ENCODE data around the gene CRY1. TPM values are rescaled to one million over a fixed set of nuclear protein-coding genes. Genes with fewer than 3 reads are reported as not detected.

Gene CRY1
- total RNA-seq, 3 donors from 2014 or later (not counting 1 experiment from before 2014, with no cell fraction given) = 71.1 to 124 (median 115) TPM

DNA sequence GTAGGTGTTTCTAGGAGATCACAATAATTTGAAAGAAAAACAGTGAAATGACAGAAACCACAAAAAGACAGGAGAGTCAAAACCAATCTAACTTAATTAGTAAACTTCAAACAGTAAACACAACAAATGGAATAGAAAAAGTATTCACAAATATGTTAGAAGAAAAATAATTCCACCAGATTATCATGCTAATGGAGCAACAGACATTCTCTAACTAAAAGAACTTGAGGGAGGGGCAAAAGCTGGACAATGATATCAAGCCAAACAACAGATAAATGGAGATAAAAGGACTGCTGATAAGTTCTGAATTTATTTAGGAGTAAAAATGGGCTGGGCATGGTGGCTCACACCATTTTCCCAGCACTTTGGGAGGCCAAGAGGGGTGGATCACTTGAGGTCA lies 28.7 kb downstream of the CRY1 start:
- no peaks in the 10 kb centered on the region for H3K27me3 Mint-ChIP-seq (ENCODE audit: low read depth in 2 of 2)
- Histone ChIP-seq H3K36me3 (ENCODE audit: control insufficient read depth, insufficient read depth, low read length) (no peaks in the 10 kb centered on the region), H3K27ac (ENCODE audit: low read length) (no peak overlapping the region), H3K9me3 (ENCODE audit: control insufficient read depth, insufficient read depth, low read length) (no peaks in the 10 kb centered on the region), H3K4me1 (ENCODE audit: control insufficient read depth, insufficient read depth, low read length) (peaks cover 7% of the 10 kb centered on the region), H3K27me3 (ENCODE audit: control insufficient read depth, insufficient read depth, low read length) (no peaks in the 10 kb centered on the region), H3K4me3 (ENCODE audit: low read length) (no peak overlapping the region)
- H3K4me1 Mint-ChIP-seq = peaks cover 22 to 41% of the 10 kb centered on the region in 2 donors
- H3K9me3 Mint-ChIP-seq = peaks cover 6 to 7% of the 10 kb centered on the region in 2 donors
- H3K27ac Mint-ChIP-seq = peak overlapping the region in 1 of 2 donors; percentile 30
- H3K36me3 Mint-ChIP-seq = peaks cover 12% of the 10 kb centered on the region
- intact Hi-C loops (cut with micrococcal nuclease) = no loop called here
- no peak for DNase-seq
- TF ChIP-seq, protein P1, sequence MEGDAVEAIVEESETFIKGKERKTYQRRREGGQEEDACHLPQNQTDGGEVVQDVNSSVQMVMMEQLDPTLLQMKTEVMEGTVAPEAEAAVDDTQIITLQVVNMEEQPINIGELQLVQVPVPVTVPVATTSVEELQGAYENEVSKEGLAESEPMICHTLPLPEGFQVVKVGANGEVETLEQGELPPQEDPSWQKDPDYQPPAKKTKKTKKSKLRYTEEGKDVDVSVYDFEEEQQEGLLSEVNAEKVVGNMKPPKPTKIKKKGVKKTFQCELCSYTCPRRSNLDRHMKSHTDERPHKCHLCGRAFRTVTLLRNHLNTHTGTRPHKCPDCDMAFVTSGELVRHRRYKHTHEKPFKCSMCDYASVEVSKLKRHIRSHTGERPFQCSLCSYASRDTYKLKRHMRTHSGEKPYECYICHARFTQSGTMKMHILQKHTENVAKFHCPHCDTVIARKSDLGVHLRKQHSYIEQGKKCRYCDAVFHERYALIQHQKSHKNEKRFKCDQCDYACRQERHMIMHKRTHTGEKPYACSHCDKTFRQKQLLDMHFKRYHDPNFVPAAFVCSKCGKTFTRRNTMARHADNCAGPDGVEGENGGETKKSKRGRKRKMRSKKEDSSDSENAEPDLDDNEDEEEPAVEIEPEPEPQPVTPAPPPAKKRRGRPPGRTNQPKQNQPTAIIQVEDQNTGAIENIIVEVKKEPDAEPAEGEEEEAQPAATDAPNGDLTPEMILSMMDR (IDR thresholded peaks at IDR 0.05) = no peak
- no peak overlapping the region for H3K4me3 Mint-ChIP-seq
- ATAC-seq = no peak

DNA sequence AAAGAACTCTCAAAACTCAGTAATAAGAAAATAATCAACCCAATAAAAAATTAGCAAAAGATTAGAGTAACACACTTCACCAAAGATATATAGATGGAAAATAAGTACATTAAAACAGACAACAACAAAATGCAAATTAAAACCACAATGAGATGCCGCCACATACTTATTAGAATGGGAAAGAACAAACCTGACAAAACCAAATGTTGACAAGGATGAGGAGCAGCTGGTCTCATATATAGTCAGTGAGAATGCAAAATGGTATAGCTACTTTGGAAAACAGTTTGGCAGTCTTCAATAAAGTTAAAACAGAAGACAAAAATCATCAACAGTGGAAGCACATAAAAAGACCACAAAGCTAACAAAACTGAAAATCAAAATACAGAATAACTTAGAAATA lies 29.1 kb downstream of the CRY1 start:
- no peaks in the 10 kb centered on the region for H3K27me3 Mint-ChIP-seq (ENCODE audit: low read depth in 2 of 2)
- no peak overlapping the region for H3K4me3 ChIP-seq (ENCODE audit: low read length)
- no peaks in the 10 kb centered on the region for H3K36me3 ChIP-seq (ENCODE audit: control insufficient read depth, insufficient read depth, low read length)
- H3K4me3 Mint-ChIP-seq = no peak overlapping the region
- H3K9me3 Mint-ChIP-seq = peaks cover 6 to 7% of the 10 kb centered on the region in 2 donors
- peaks cover 12% of the 10 kb centered on the region for H3K36me3 Mint-ChIP-seq
- intact Hi-C loops (cut with micrococcal nuclease) = no loop called here
- WGBS (ENCODE audit: insufficient coverage) = 83% methylated on average over 1 of the region's 1 CpG
- ATAC-seq (no peak), DNase-seq (no peak)
- H3K9me3 ChIP-seq (ENCODE audit: control insufficient read depth, insufficient read depth, low read length) = no peaks in the 10 kb centered on the region
- peaks cover 7% of the 10 kb centered on the region for H3K4me1 ChIP-seq (ENCODE audit: control insufficient read depth, insufficient read depth, low read length)
- peaks cover 22 to 41% of the 10 kb centered on the region in 2 donors for H3K4me1 Mint-ChIP-seq
- H3K27ac Mint-ChIP-seq = peak overlapping the region in 1 of 2 donors; percentile 30
- H3K27ac ChIP-seq (ENCODE audit: low read length) = no peak overlapping the region
- TF ChIP-seq, protein P1 (IDR thresholded peaks at IDR 0.05) = no peak
- H3K27me3 ChIP-seq (ENCODE audit: control insufficient read depth, insufficient read depth, low read length) = no peaks in the 10 kb centered on the region

DNA sequence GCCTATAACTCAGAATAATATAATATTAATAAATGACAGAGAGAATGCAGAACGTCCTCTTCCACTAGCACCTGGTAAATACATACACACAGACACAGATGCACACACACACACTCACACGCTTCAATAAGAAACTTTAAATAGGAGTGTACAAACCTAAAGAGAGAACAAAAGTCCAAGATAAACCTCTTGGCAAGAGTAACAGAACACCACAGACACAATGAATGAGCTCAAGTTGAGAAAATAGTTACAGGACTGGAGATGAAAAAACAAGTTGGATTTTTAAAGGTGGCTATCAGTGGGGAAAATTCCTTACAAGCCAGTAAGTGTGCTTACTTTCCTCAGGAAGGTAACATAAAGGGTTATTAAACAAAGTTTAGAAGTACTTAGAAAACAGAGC lies 35.2 kb downstream of the CRY1 start:
- DNase-seq (no peak), ATAC-seq (no peak)
- no peaks in the 10 kb centered on the region for H3K27me3 Mint-ChIP-seq (ENCODE audit: low read depth in 2 of 2)
- no peak overlapping the region for H3K27ac Mint-ChIP-seq
- no peak overlapping the region for H3K27ac ChIP-seq (ENCODE audit: low read length)
- no peaks in the 10 kb centered on the region for H3K4me1 ChIP-seq (ENCODE audit: control insufficient read depth, insufficient read depth, low read length)
- H3K4me3 Mint-ChIP-seq = no peak overlapping the region
- no peaks in the 10 kb centered on the region for H3K27me3 ChIP-seq (ENCODE audit: control insufficient read depth, insufficient read depth, low read length)
- TF ChIP-seq, protein P1 (IDR thresholded peaks at IDR 0.05) = no peak
- peaks cover 9% of the 10 kb centered on the region for H3K36me3 Mint-ChIP-seq
- H3K9me3 Mint-ChIP-seq = peaks cover 4 to 6% of the 10 kb centered on the region in 2 donors
- no peaks in the 10 kb centered on the region for H3K9me3 ChIP-seq (ENCODE audit: control insufficient read depth, insufficient read depth, low read length)
- peaks cover 11 to 21% of the 10 kb centered on the region in 2 donors for H3K4me1 Mint-ChIP-seq
- intact Hi-C loops (cut with micrococcal nuclease) = no loop called here
- H3K4me3 ChIP-seq (ENCODE audit: low read length) = no peak overlapping the region
- no peaks in the 10 kb centered on the region for H3K36me3 ChIP-seq (ENCODE audit: control insufficient read depth, insufficient read depth, low read length)
- no CpG with 5 or more reads among the region's 2 CpGs for WGBS (ENCODE audit: insufficient coverage)
